Breast epithelium (tissue), 4 donors: ENCODE results near the gene PIGW. TPM values are rescaled to one million over a fixed set of nuclear protein-coding genes. Genes with fewer than 3 reads are reported as not detected.

Experiments
- DNase-seq, 2 donors: peaks; one replicate each; pipeline ENCODE4 v3.0.0-alpha.2; 2019; ENCODE audit warnings: low spot score in 2 of 2
- H3K27ac ChIP-seq, 2 donors: fragments of 200-600 bp; sonication (generic) in 1 of 2; one replicate each; pipeline ENCODE4 v1.5.1; 2016 to 2019; ENCODE audit warnings: mild to moderate bottlenecking in 1 of 2
- H3K27me3 ChIP-seq, 2 donors: fragments of 200-600 bp; sonication (generic) in 1 of 2; one replicate each; pipeline versions ENCODE4 v1.5.1 to v1.6.0; 2017 to 2019; ENCODE audit warnings: control low read depth in 1 of 2, mild to moderate bottlenecking in 1 of 2
- H3K36me3 ChIP-seq: fragments of 200-600 bp; one replicate; pipeline ENCODE4 v1.5.1; 2019
- H3K4me1 ChIP-seq, 2 donors: fragments of 200-600 bp; sonication (generic); one replicate each; pipeline ENCODE4 v1.5.1; 2016 to 2019; ENCODE audit warnings: control low read depth in 1 of 2
- H3K4me3 ChIP-seq, 3 donors: fragments of 200-600 bp; sonication (generic); 1 replicate in 2 of 3; 2 replicates in 1 of 3; pipeline ENCODE4 v1.5.1; 2016 to 2019; ENCODE audit warnings: mild to moderate bottlenecking in 3 of 3, moderate library complexity in 2 of 3
- H3K9me3 ChIP-seq, 2 donors: fragments of 200-600 bp; sonication (generic) in 1 of 2; one replicate each; pipeline ENCODE4 v1.5.1; 2016 to 2019; ENCODE audit warnings: control low read depth in 1 of 2
- CTCF ChIP-seq, 3 donors: fragments of 450-650 bp; IDR thresholded peaks; one replicate each; pipeline ENCODE4 v1.5.1; 2016 to 2017; ENCODE audit warnings: antibody characterized with exemption in 3 of 3, mild to moderate bottlenecking in 3 of 3, moderate library complexity in 3 of 3
- POLR2A ChIP-seq: fragments of 450-650 bp; IDR thresholded peaks from one replicate; pipeline ENCODE4 v1.6.1; 2016; ENCODE audit warnings: antibody characterized with exemption, mild to moderate bottlenecking, moderate library complexity
- POLR2AphosphoS5 ChIP-seq, 3 donors: sonication (generic); formaldehyde crosslinking; IDR thresholded peaks; one replicate each; pipeline ENCODE4 v1.6.1; 2017; ENCODE audit warnings: antibody characterized with exemption in 3 of 3
- intact Hi-C: fragments of 100-400 bp; cut with DNase I; formaldehyde crosslinking; loops from one replicate; pipeline ENCODE4 v1.15.1; 2023; ENCODE audit warnings: low total_unique reads
- total RNA-seq, 3 donors: library from RNA; depleted of rRNA; stranded (reverse); fragments of >200 nt; gene quantifications; one replicate each; pipeline ENCODE4 v1.1.0, GENCODE V29; 2016

The PIGW gene
- total RNA-seq, 3 donors from 2014 or later = 4.0 to 6.2 (median 5.1) TPM

- Histone ChIP-seq H3K9me3 (no peaks in the 10 kb centered on the region), H3K36me3 (peaks cover 13% of the 10 kb centered on the region), H3K27ac (no peak overlapping the region), H3K4me1 (no peaks in the 10 kb centered on the region), H3K4me3 (no peak overlapping the region), H3K27me3 (no peaks in the 10 kb centered on the region)
- DNase-seq = no peak
- TF ChIP-seq POLR2AphosphoS5 (IDR thresholded peaks at IDR 0.05) (no peak), POLR2A (no peak), CTCF (IDR thresholded peaks at IDR 0.05) (no peak)
- intact Hi-C loops = loop anchor here (5.0 kb wide), 1 partner anchor 1108 kb away; no protein-coding TSS in a partner anchor
Measured at GRCh38 chr17:36493956-36494355, 40.8 kb upstream of the PIGW start.

GRCh38 chr17:36494674-36495073, 40.1 kb upstream of the PIGW start:
- Histone ChIP-seq H3K27me3 (no peaks in the 10 kb centered on the region), H3K4me1 (no peaks in the 10 kb centered on the region), H3K27ac (no peak overlapping the region), H3K36me3 (peaks cover 13% of the 10 kb centered on the region), H3K9me3 (no peaks in the 10 kb centered on the region), H3K4me3 (no peak overlapping the region)
- intact Hi-C loops = loop anchor here (5.0 kb wide), 1 partner anchor 1108 kb away; no protein-coding TSS in a partner anchor
- no peak for DNase-seq
- TF ChIP-seq POLR2AphosphoS5 (IDR thresholded peaks at IDR 0.05) = no peak
- TF ChIP-seq POLR2A = no peak
- no peak for TF ChIP-seq CTCF (IDR thresholded peaks at IDR 0.05)

GRCh38 chr17:36495076-36495578, 39.7 kb upstream of the PIGW start:
- intact Hi-C loops = no loop called here
- H3K27me3 ChIP-seq = no peaks in the 10 kb centered on the region
- no peak overlapping the region for H3K4me3 ChIP-seq
- peaks cover 13% of the 10 kb centered on the region for H3K36me3 ChIP-seq
- TF ChIP-seq CTCF (IDR thresholded peaks at IDR 0.05) (no peak), POLR2AphosphoS5 (IDR thresholded peaks at IDR 0.05) (no peak), POLR2A (no peak)
- H3K4me1 ChIP-seq = no peaks in the 10 kb centered on the region
- no peak for DNase-seq
- no peak overlapping the region for H3K27ac ChIP-seq
- H3K9me3 ChIP-seq = no peaks in the 10 kb centered on the region

GRCh38 chr17:36496018-36496789, 38.6 kb upstream of the PIGW start:
- intact Hi-C loops = no loop called here

More at GRCh38 chr17:36496018-36496789, 38.6 kb upstream of the PIGW start:
- H3K9me3 ChIP-seq = no peaks in the 10 kb centered on the region
- H3K27me3 ChIP-seq = no peaks in the 10 kb centered on the region
- no peaks in the 10 kb centered on the region for H3K4me1 ChIP-seq
- DNase-seq = no peak
- H3K4me3 ChIP-seq = no peak overlapping the region
- no peak overlapping the region for H3K27ac ChIP-seq
- TF ChIP-seq POLR2A = no peak
- TF ChIP-seq CTCF (IDR thresholded peaks at IDR 0.05) = no peak
- TF ChIP-seq POLR2AphosphoS5 (IDR thresholded peaks at IDR 0.05) = no peak
- H3K36me3 ChIP-seq = peaks cover 13% of the 10 kb centered on the region
